IPS-11a (cell line): ENCODE results near the gene IFITM5.
"Not testable (repeated sequence)": the region's sequence is repeated elsewhere in the genome, so short reads cannot be mapped to it uniquely, and the experiment has no call there.

ENCODE experiments used
- H3K4me3 ChIP-seq: one replicate; pipeline ENCODE4 v1.5.1; 2013; ENCODE audit warnings: low read depth, low read length, control low read depth

IFITM5 gene

GRCh38 chr11:296171-297050 lies 2.9 kb downstream of the IFITM5 start:
- H3K4me3 ChIP-seq = no peak overlapping the region

GRCh38 chr11:295351-296170 lies 3.8 kb downstream of the IFITM5 start:
- H3K4me3 ChIP-seq = no peak overlapping the region

- no peak overlapping the region for H3K4me3 ChIP-seq
These were observed 4.5 kb downstream of the IFITM5 start for GRCh38 chr11:294780-295179.

- no peak overlapping the region for H3K4me3 ChIP-seq
These were observed 5.3 kb downstream of the IFITM5 start for GRCh38 chr11:293852-294661.

- H3K4me3 ChIP-seq = no peak overlapping the region
These were observed 6.0 kb downstream of the IFITM5 start for GRCh38 chr11:293271-293851.

- no peak overlapping the region for H3K4me3 ChIP-seq
These were observed 6.9 kb downstream of the IFITM5 start for GRCh38 chr11:292211-293121.

GRCh38 chr11:291281-292210 lies 7.8 kb downstream of the IFITM5 start:
- H3K4me3 ChIP-seq = no peak overlapping the region

- no peak overlapping the region for H3K4me3 ChIP-seq
These were observed 8.6 kb downstream of the IFITM5 start for GRCh38 chr11:290621-291231.

GRCh38 chr11:289712-290620 lies 9.4 kb downstream of the IFITM5 start:
- H3K4me3 ChIP-seq = no peak overlapping the region

- H3K4me3 ChIP-seq = no peak overlapping the region
These were observed 10.0 kb downstream of the IFITM5 start for GRCh38 chr11:289398-289711.

- peak within 1 kb of the TSS; percentile 33 for H3K4me3 ChIP-seq
These were observed 10.6 kb downstream of the IFITM5 start, which contains the start of gene PGGHG for GRCh38 chr11:288478-289397. Gene PGGHG (plus strand): TSS chr11:289126. CDS start chr11:289817, 691 bp downstream.

GRCh38 chr11:287821-288477 lies 11.4 kb downstream of the IFITM5 start:
- H3K4me3 ChIP-seq = peak overlapping the region; percentile 33

- H3K4me3 ChIP-seq = not testable (repeated sequence)
These were observed 12.1 kb downstream of the IFITM5 start for GRCh38 chr11:286977-287820.

GRCh38 chr11:285894-286220 lies 13.5 kb downstream of the IFITM5 start:
- H3K4me3 ChIP-seq = no peak overlapping the region
